GM23248 (cell line): ENCODE data around the gene TSPYL4.

ENCODE experiments used
- EZH2 ChIP-seq: fragments of 200-600 bp; sonication (generic); IDR thresholded peaks from 2 replicates; pipeline ENCODE4 v1.6.1; 2018; ENCODE audit warnings: antibody characterized with exemption, mild to moderate bottlenecking; ENCODE audit not compliant: insufficient read depth, poor library complexity, severe bottlenecking
- EZH2phosphoT487 ChIP-seq: fragments of 200-600 bp; sonication (generic); IDR thresholded peaks from 2 replicates; pipeline ENCODE4 v1.6.1; 2018; ENCODE audit warnings: antibody characterized with exemption, moderate library complexity, mild to moderate bottlenecking, low read depth; ENCODE audit not compliant: insufficient read depth

GRCh38 chr6:116258520-116258919 is 4.6 kb upstream of the TSPYL4 start:
- TF ChIP-seq EZH2 (no peak), EZH2phosphoT487 (no peak)
